GM12891 (cell line): ENCODE measurements around the gene TCEANC2.
"Not testable (repeated sequence)": the region's sequence is repeated elsewhere in the genome, so short reads cannot be mapped to it uniquely, and the experiment has no call there.

Source experiments
- DNase-seq: peaks from one replicate; pipeline ENCODE4 v3.0.0; 2011; ENCODE audit warnings: low spot score; ENCODE audit not compliant: insufficient read length
- FAIRE-seq: peaks from 2 replicates; lab custom pipeline; 2011; peaks lifted over from hg19 to GRCh38; lab: Jason Lieb, UNC
- PAX5 ChIP-seq: IDR thresholded peaks from 2 replicates; pipeline ENCODE4 v1.6.1; 2011; ENCODE audit warnings: low read length, moderate library complexity, mild to moderate bottlenecking; ENCODE audit not compliant: insufficient read depth, severe bottlenecking
- POLR2A ChIP-seq: IDR thresholded peaks from 2 replicates; pipeline ENCODE4 v1.6.1; 2011; ENCODE audit warnings: low read depth, low read length, control low read depth
- POLR2AphosphoS5 ChIP-seq: IDR thresholded peaks from 2 replicates; pipeline ENCODE4 v1.6.1; 2011; ENCODE audit warnings: low read depth, low read length, control low read depth
- POU2F2 ChIP-seq: IDR thresholded peaks from 2 replicates; pipeline ENCODE4 v1.6.1; 2011; ENCODE audit warnings: low read depth, mild to moderate bottlenecking, control low read depth, low read length, moderate library complexity
- SPI1 ChIP-seq: IDR thresholded peaks from 2 replicates; pipeline ENCODE4 v1.6.1; 2011; ENCODE audit warnings: low read depth, low read length, control low read depth
- TAF1 ChIP-seq: IDR thresholded peaks from 2 replicates; pipeline ENCODE4 v1.6.1; 2011; ENCODE audit warnings: low read depth, low read length, control low read depth

Gene TCEANC2

DNA sequence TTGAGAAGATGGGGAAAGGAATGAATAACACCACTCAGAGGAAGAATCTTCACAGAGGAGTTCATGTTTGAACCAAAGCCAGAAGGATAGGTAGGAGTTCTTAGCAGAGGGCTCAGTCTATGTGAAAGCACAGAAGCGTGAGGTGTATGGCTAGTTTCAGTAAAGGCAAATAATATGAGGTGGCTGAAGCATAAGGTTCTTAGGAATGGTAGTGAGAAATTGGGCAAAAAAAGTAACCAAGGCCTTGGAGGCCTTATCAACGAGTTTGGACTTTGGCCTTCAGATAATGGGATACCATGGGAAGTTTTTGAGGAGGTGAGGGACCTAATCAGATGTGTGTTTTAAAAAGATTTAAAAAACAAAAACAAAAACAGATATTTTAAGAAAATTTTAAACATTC is 47.1 kb downstream of the TCEANC2 start:
- DNase-seq, result no peak
- TF ChIP-seq POLR2AphosphoS5 (no peak), TAF1 (no peak), SPI1 (no peak), POU2F2 (no peak), POLR2A (no peak), PAX5 (no peak)
- FAIRE-seq, result no peak

DNA sequence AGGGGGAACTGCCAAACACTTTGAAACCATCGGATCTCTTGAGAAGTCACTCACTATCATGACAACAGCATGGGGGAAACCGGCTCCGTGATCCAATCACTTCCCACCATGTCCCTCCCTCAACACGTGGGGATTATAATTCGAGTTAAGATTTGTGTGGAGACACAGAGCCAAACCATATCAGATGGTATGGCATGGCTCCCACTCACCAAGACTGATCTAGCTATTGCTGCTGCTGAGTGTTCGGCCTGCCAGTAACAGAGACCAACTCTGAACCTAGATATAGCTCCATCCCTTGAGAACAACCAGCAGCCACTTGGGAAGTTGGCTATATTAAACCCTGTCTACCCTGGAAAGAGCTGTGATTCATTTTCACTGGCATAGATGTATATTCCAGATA is 50.0 kb downstream of the TCEANC2 start:
- DNase-seq (no peak), FAIRE-seq (no peak)

GRCh38 chr1:54104613-54105012 is 51.2 kb downstream of the TCEANC2 start:
- not testable (repeated sequence) for DNase-seq, FAIRE-seq

More for the DNA sequence above, 50.0 kb downstream of the TCEANC2 start:
- TF ChIP-seq SPI1 (no peak), POLR2A (no peak), POLR2AphosphoS5 (no peak), TAF1 (no peak), PAX5 (no peak), POU2F2 (no peak)

- FAIRE-seq, result no peak
- TF ChIP-seq POLR2AphosphoS5, result no peak
- TF ChIP-seq TAF1, result no peak
- TF ChIP-seq PAX5, result no peak
- TF ChIP-seq SPI1, result no peak
- no peak for TF ChIP-seq POU2F2
- no peak for TF ChIP-seq POLR2A
- DNase-seq, result no peak
These were observed 51.7 kb downstream of the TCEANC2 start for GRCh38 chr1:54105080-54105479.

- FAIRE-seq (no peak), DNase-seq (no peak)
- no peak for TF ChIP-seq POLR2A
- TF ChIP-seq PAX5, result no peak
- no peak for TF ChIP-seq SPI1
- no peak for TF ChIP-seq POLR2AphosphoS5
- TF ChIP-seq TAF1, result no peak
- no peak for TF ChIP-seq POU2F2
These were observed 52.4 kb downstream of the TCEANC2 start for GRCh38 chr1:54105736-54106269.

- FAIRE-seq (no peak), DNase-seq (no peak)
- TF ChIP-seq POU2F2 (no peak), TAF1 (no peak), POLR2A (no peak), SPI1 (no peak), PAX5 (no peak), POLR2AphosphoS5 (no peak)
These were observed 53.7 kb downstream of the TCEANC2 start for GRCh38 chr1:54107131-54107530.

- DNase-seq (no peak), FAIRE-seq (no peak)
- TF ChIP-seq PAX5 (no peak), POLR2AphosphoS5 (no peak), POU2F2 (no peak), TAF1 (no peak), SPI1 (no peak), POLR2A (no peak)
These were observed 54.7 kb downstream of the TCEANC2 start for GRCh38 chr1:54108156-54108555.

DNA sequence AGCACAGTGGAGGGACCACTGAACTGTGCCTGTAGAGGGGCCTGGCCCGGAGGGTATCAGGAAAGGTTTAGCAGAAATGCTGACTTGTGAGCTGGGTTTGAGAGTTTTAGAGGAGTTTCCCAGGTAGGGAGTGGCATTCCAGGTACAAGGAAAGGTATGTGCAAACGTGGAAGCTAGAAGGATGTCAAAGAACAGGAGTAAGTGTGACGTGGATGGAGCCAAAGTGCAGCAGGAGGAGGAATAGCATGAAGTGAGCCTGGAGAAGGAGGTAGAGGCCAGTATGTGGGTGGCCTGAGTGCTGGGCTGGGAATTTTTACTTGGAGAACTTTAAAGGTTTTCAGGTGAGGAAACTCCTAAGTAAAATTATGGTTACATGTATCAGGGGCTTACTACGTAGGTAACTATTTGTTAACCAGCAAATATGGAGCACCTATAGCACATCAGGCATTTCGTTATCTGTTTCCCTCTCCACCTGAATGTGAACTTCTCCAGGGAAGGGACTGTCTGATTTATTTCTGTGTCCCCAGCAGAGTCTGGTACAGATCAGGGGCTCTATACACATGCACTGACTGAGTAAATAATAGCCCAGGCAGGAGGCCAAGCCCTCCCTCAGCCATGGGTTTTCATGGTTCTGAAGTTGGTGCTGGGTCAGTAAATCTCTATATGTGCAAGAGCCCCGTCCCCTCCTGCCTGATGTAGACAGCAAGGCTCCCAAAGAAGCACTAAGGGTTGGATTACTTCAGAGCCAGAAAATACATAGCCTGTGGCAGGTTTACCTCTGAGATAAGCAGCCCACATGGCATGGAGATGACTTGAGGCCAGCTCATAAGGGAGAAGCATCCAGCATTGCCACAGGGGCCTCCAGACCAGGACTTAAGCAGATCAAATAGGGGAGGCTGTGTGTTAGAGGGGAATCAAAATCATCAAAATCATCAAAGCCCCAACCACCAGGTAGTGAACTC is 56.0 kb downstream of the TCEANC2 start:
- TF ChIP-seq TAF1, result no peak
- no peak for TF ChIP-seq PAX5
- no peak for TF ChIP-seq POU2F2
- TF ChIP-seq POLR2A, result no peak
- TF ChIP-seq SPI1, result no peak
- no peak for TF ChIP-seq POLR2AphosphoS5
- DNase-seq (no peak), FAIRE-seq (no peak)

DNA sequence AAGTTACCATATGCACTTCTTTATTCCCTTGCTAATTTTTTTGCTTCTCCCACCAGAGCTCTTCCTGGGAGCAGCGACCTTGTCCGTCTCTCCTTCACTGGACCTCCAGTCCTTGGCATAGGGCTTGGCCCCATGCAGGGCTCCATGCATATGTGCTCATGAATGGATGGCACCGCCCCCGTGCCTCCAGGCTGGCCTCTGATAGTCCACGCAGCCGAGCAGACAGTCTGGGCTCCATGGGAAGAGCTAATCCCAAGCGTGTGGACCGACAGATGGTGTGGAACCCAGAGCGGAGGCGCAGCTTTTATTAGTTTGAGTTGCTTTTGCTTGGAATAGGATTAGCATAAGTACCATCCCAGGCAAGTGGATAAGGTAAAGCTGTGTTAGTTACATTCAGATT is 57.6 kb downstream of the TCEANC2 start:
- DNase-seq, result no peak
- FAIRE-seq, result no peak

More for the DNA sequence above, 57.6 kb downstream of the TCEANC2 start:
- no peak for TF ChIP-seq PAX5
- TF ChIP-seq POU2F2, result no peak
- TF ChIP-seq TAF1, result no peak
- no peak for TF ChIP-seq POLR2A
- TF ChIP-seq SPI1, result no peak
- TF ChIP-seq POLR2AphosphoS5, result no peak
